ENCODE measurements around the gene SHISA9. TPM values are rescaled to one million over a fixed set of nuclear protein-coding genes. Genes with fewer than 3 reads are reported as not detected.
"Not testable (repeated sequence)": the region's sequence is repeated elsewhere in the genome, so short reads cannot be mapped to it uniquely, and the experiment has no call there.

SHISA9 gene
- total and polyA plus RNA-seq, 2 donors (not counting 1 experiment from before 2014, with no cell fraction given), result 0.03 to 0.07 TPM

DNA sequence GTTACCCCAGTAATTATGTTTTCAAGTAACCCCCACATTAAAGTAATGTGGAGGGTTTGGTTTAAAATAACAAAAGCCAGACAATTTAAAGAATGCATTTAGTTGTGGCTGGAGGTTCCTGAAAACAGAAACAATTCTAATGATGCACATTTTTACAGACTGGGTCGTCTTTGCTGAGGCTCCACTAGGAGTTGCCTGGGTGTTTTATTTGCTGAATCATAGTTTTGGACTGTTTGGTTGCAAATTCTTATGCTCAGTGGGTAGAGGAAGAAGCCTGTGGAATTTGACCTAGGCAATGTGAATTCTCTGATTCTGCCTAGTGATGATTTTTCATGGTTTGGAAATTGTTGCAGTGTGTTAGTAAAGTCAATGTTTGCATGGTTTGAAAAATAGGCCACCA is 16.3 kb downstream of the SHISA9 start:
- CTCF ChIA-PET, result no interaction called here
- no peaks in the 10 kb centered on the region for H3K79me2 ChIP-seq (ENCODE audit: control insufficient read depth, insufficient read depth, low read length)
- no peaks in the 10 kb centered on the region for H3K36me3 ChIP-seq (replicated peaks in 1 of 2; ENCODE audit: control extremely low read depth in 1 of 2, control insufficient read depth in 1 of 2, extremely low read depth in 1 of 2, insufficient read depth in 2 of 2, low read length in 1 of 2)
- H3K4me2 ChIP-seq (replicated peaks; ENCODE audit: low read depth, low read length, poor library complexity, severe bottlenecking), result no peak overlapping the region
- no peaks in the 10 kb centered on the region for H3K4me1 ChIP-seq (ENCODE audit: control insufficient read depth in 2 of 2, insufficient read depth in 2 of 2, low read length in 2 of 2)
- POLR2A ChIA-PET, result no interaction called here
- no peaks in the 10 kb centered on the region for H4K20me1 ChIP-seq (ENCODE audit: control insufficient read depth, insufficient read depth, low read length, poor library complexity, severe bottlenecking)
- no peak for ATAC-seq (ENCODE audit: low read depth)
- Mint-ChIP-seq H3K4me3 (no peak overlapping the region), H3K27ac (no peak overlapping the region), H3K4me1 (no peaks in the 10 kb centered on the region), H3K27me3 (peaks cover 23% of the 10 kb centered on the region), H3K9me3 (ENCODE audit: insufficient read depth) (no peaks in the 10 kb centered on the region)
- H3K9me3 ChIP-seq (ENCODE audit: control extremely low read depth in 1 of 3, control insufficient read depth in 2 of 3, insufficient read depth in 1 of 3, low read length in 2 of 3), result peaks cover 0 to 6% (median 0%) of the 10 kb centered on the region in 3 donors
- no peak overlapping the region for H3K9ac ChIP-seq (ENCODE audit: low read length)
- no peak overlapping the region for H2AFZ ChIP-seq (ENCODE audit: insufficient read depth, low read depth, low read length, poor library complexity, severe bottlenecking)
- intact Hi-C loops (cut with micrococcal nuclease), result no loop called here
- no peak for DNase-seq
- TF ChIP-seq, protein P1, sequence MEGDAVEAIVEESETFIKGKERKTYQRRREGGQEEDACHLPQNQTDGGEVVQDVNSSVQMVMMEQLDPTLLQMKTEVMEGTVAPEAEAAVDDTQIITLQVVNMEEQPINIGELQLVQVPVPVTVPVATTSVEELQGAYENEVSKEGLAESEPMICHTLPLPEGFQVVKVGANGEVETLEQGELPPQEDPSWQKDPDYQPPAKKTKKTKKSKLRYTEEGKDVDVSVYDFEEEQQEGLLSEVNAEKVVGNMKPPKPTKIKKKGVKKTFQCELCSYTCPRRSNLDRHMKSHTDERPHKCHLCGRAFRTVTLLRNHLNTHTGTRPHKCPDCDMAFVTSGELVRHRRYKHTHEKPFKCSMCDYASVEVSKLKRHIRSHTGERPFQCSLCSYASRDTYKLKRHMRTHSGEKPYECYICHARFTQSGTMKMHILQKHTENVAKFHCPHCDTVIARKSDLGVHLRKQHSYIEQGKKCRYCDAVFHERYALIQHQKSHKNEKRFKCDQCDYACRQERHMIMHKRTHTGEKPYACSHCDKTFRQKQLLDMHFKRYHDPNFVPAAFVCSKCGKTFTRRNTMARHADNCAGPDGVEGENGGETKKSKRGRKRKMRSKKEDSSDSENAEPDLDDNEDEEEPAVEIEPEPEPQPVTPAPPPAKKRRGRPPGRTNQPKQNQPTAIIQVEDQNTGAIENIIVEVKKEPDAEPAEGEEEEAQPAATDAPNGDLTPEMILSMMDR (IDR thresholded peaks at IDR 0.05), result no peak
- TF ChIP-seq EZH2 (IDR thresholded peaks at IDR 0.05; ENCODE audit: borderline replicate concordance, insufficient read depth, low read depth, low read length, poor library complexity, severe bottlenecking), result no peak
- WGBS (ENCODE audit: insufficient coverage), result 80% methylated on average over 1 of the region's 1 CpG
- H3K27me3 ChIP-seq (replicated peaks in 1 of 4; ENCODE audit: control extremely low read depth in 1 of 4, control insufficient read depth in 3 of 4, insufficient read depth in 4 of 4, low read length in 3 of 4), result peaks cover 0 to 3% (median 0%) of the 10 kb centered on the region in 4 experiments
- H3K4me3 ChIP-seq (ENCODE audit: control extremely low read depth in 1 of 5, extremely low read depth in 1 of 5, insufficient read depth in 1 of 5, low read depth in 2 of 5, low read length in 4 of 5), result no peak overlapping the region
- no peak overlapping the region for H3K27ac ChIP-seq (ENCODE audit: low read length in 2 of 2)

- Mint-ChIP-seq H3K4me1 (no peaks in the 10 kb centered on the region), H3K27me3 (peaks cover 23% of the 10 kb centered on the region), H3K9me3 (ENCODE audit: insufficient read depth) (peaks cover 3% of the 10 kb centered on the region), H3K27ac (no peak overlapping the region), H3K4me3 (no peak overlapping the region)
- no peak overlapping the region for H3K27ac ChIP-seq (ENCODE audit: low read length in 2 of 2)
- H3K4me3 ChIP-seq (ENCODE audit: control extremely low read depth in 1 of 5, extremely low read depth in 1 of 5, insufficient read depth in 1 of 5, low read depth in 2 of 5, low read length in 4 of 5), result no peak overlapping the region
- ChIA-PET CTCF (no interaction called here), POLR2A (no interaction called here)
- H3K27me3 ChIP-seq (replicated peaks in 1 of 4; ENCODE audit: control extremely low read depth in 1 of 4, control insufficient read depth in 3 of 4, insufficient read depth in 4 of 4, low read length in 3 of 4), result peaks cover 0 to 5% (median 0%) of the 10 kb centered on the region in 4 experiments
- no peak overlapping the region for H3K9ac ChIP-seq (ENCODE audit: low read length)
- no peak for TF ChIP-seq EZH2 (IDR thresholded peaks at IDR 0.05; ENCODE audit: borderline replicate concordance, insufficient read depth, low read depth, low read length, poor library complexity, severe bottlenecking)
- TF ChIP-seq, protein P1 (IDR thresholded peaks at IDR 0.05), result no peak
- ATAC-seq (ENCODE audit: low read depth) (no peak), DNase-seq (no peak)
- H2AFZ ChIP-seq (ENCODE audit: insufficient read depth, low read depth, low read length, poor library complexity, severe bottlenecking), result no peak overlapping the region
- H3K4me1 ChIP-seq (ENCODE audit: control insufficient read depth in 2 of 2, insufficient read depth in 2 of 2, low read length in 2 of 2), result no peaks in the 10 kb centered on the region
- H3K9me3 ChIP-seq (ENCODE audit: control extremely low read depth in 1 of 3, control insufficient read depth in 2 of 3, insufficient read depth in 1 of 3, low read length in 2 of 3), result peaks cover 0 to 5% (median 0%) of the 10 kb centered on the region in 3 donors
- WGBS (ENCODE audit: insufficient coverage), result no CpG with 5 or more reads among the region's 4 CpGs
- no peaks in the 10 kb centered on the region for H3K36me3 ChIP-seq (replicated peaks in 1 of 2; ENCODE audit: control extremely low read depth in 1 of 2, control insufficient read depth in 1 of 2, extremely low read depth in 1 of 2, insufficient read depth in 2 of 2, low read length in 1 of 2)
- intact Hi-C loops (cut with micrococcal nuclease), result no loop called here
- no peaks in the 10 kb centered on the region for H3K79me2 ChIP-seq (ENCODE audit: control insufficient read depth, insufficient read depth, low read length)
- H3K4me2 ChIP-seq (replicated peaks; ENCODE audit: low read depth, low read length, poor library complexity, severe bottlenecking), result no peak overlapping the region
- no peaks in the 10 kb centered on the region for H4K20me1 ChIP-seq (ENCODE audit: control insufficient read depth, insufficient read depth, low read length, poor library complexity, severe bottlenecking)
Measured at GRCh38 chr16:12920739-12921138, 19.3 kb downstream of the SHISA9 start.

- peaks cover 24% of the 10 kb centered on the region for H3K27me3 Mint-ChIP-seq
- H3K4me1 Mint-ChIP-seq; H3K79me2 ChIP-seq (ENCODE audit: control insufficient read depth, insufficient read depth, low read length); POLR2A ChIA-PET; H3K9me3 ChIP-seq (ENCODE audit: control extremely low read depth in 1 of 3, control insufficient read depth in 2 of 3, insufficient read depth in 1 of 3, low read length in 2 of 3); H4K20me1 ChIP-seq (ENCODE audit: control insufficient read depth, insufficient read depth, low read length, poor library complexity, severe bottlenecking); H3K9ac ChIP-seq (ENCODE audit: low read length); DNase-seq; H3K27ac Mint-ChIP-seq; H3K4me1 ChIP-seq (ENCODE audit: control insufficient read depth in 2 of 2, insufficient read depth in 2 of 2, low read length in 2 of 2); H3K27ac ChIP-seq (ENCODE audit: low read length in 2 of 2); H3K9me3 Mint-ChIP-seq (ENCODE audit: insufficient read depth); H3K4me3 ChIP-seq (ENCODE audit: control extremely low read depth in 1 of 5, extremely low read depth in 1 of 5, insufficient read depth in 1 of 5, low read depth in 2 of 5, low read length in 4 of 5); H3K4me2 ChIP-seq (replicated peaks; ENCODE audit: low read depth, low read length, poor library complexity, severe bottlenecking); CTCF ChIA-PET; intact Hi-C loops (cut with micrococcal nuclease); H3K36me3 ChIP-seq (replicated peaks in 1 of 2; ENCODE audit: control extremely low read depth in 1 of 2, control insufficient read depth in 1 of 2, extremely low read depth in 1 of 2, insufficient read depth in 2 of 2, low read length in 1 of 2); ATAC-seq (ENCODE audit: low read depth); H3K27me3 ChIP-seq (replicated peaks in 1 of 4; ENCODE audit: control extremely low read depth in 1 of 4, control insufficient read depth in 3 of 4, insufficient read depth in 4 of 4, low read length in 3 of 4); H3K4me3 Mint-ChIP-seq; H2AFZ ChIP-seq (ENCODE audit: insufficient read depth, low read depth, low read length, poor library complexity, severe bottlenecking): not testable (repeated sequence)
- 100% methylated on average over 1 of the region's 6 CpGs for WGBS (ENCODE audit: insufficient coverage)
Measured at GRCh38 chr16:12923640-12924039, 22.2 kb downstream of the SHISA9 start.
